PC-9 (cell line): ENCODE results near the gene CLASRP.

Experiments
- CTCF ChIP-seq: fragments of 200-600 bp; sonication (generic); conservative IDR thresholded peaks from 2 replicates; pipeline ENCODE4 v1.6.1; 2017; ENCODE audit warnings: mixed run types, antibody characterized with exemption, mild to moderate bottlenecking, moderate library complexity
- EZH2 ChIP-seq: fragments of 200-600 bp; sonication (generic); IDR thresholded peaks from 2 replicates; pipeline ENCODE4 v1.8.0; 2017; ENCODE audit warnings: antibody characterized with exemption, low read depth

- TF ChIP-seq CTCF (no peak), EZH2 (no peak)
Observed at GRCh38 chr19:45076029-45076850, 37.4 kb downstream of the CLASRP start, which contains the start of gene ZNF296.
